ENCODE data around the gene RAD51B.

DNA sequence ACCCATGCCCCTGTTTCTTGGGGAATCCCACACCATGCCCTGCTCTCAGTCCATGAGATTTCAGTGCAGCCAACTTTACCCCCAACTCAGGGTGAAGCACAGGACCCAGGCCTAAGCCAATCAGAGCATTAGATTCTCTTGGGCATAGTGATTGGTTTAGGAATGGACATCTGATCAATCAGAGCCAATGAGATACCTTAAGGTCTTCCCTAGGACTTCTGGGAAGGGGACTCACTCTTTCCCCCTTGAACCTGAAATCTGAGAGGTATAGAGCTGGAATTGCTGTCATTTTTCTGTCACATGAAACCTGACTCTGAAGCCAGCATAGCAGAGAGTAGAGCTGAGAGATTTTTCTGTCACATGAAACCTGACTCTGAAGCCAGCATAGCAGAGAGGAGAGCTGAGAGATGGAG, 846.2 kb downstream of the RAD51B start:
- TF ChIP-seq YY1 (IDR thresholded peaks at IDR 0.05; ENCODE audit: insufficient read depth, insufficient read length) (no peak), SUZ12 (IDR thresholded peaks at IDR 0.05; ENCODE audit: extremely low read depth, insufficient read depth, insufficient read length) (no peak), ZNF274 (IDR thresholded peaks at IDR 0.05; ENCODE audit: low read depth, low read length) (no peak)
